Neural cell (in vitro differentiated cells): Measurements from ENCODE around the gene SV2C.

Experiments
- EZH2 ChIP-seq: fragments of 200-600, 300-800 bp; shearing (Covaris generic), sonication (generic); IDR thresholded peaks from 2 replicates; pipeline ENCODE4 v1.6.1; 2014; ENCODE audit warnings: antibody characterized with exemption, low read length, borderline replicate concordance, mild to moderate bottlenecking; ENCODE audit not compliant: insufficient read depth, poor library complexity, severe bottlenecking
- MXI1 ChIP-seq: fragments of 450-650 bp; conservative IDR thresholded peaks from 2 replicates; pipeline ENCODE4 v1.6.1; 2014; ENCODE audit warnings: antibody characterized with exemption, mild to moderate bottlenecking; ENCODE audit not compliant: poor library complexity, severe bottlenecking

DNA sequence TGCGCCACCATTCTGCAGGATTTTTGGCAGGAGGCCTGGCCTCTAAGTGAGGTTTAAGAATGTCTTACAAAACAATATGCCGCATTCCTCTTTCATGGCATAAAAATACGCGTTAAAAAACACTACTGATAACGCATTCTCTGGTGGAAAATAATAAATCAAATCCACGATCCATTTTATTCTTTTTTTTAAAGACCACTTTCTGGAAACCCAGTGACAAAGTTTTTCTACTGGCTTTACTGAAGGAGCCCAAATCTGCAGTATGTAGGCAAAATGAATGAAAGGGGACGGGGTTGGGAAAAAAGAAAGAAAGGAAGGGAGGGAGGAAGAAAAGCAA, 2.0 kb downstream of the SV2C start:
- no peak for TF ChIP-seq MXI1
- no peak for TF ChIP-seq EZH2
